GM12801 (cell line): ENCODE data around the gene RTRAF.

Source experiments
- CTCF ChIP-seq: IDR thresholded peaks from one replicate; pipeline ENCODE4 v1.5.1; 2011; ENCODE audit warnings: control low read depth; ENCODE audit not compliant: insufficient read length; ENCODE audit errors: extremely low read depth

The RTRAF gene

GRCh38 chr14:51993285-51993920, 4.1 kb downstream of the RTRAF start:
- no peak for TF ChIP-seq CTCF

- TF ChIP-seq CTCF: no peak
Observed at GRCh38 chr14:51996148-51996746, 6.9 kb downstream of the RTRAF start.

- no peak for TF ChIP-seq CTCF
Observed at GRCh38 chr14:51998348-51998747, 9.0 kb downstream of the RTRAF start.

GRCh38 chr14:51999084-51999483, 9.7 kb downstream of the RTRAF start:
- no peak for TF ChIP-seq CTCF

- TF ChIP-seq CTCF: no peak
Observed at GRCh38 chr14:52000019-52000582, 10.8 kb downstream of the RTRAF start.

- TF ChIP-seq CTCF: no peak
Observed at GRCh38 chr14:52000696-52001095, 11.3 kb downstream of the RTRAF start.

GRCh38 chr14:52002542-52002941, 13.2 kb downstream of the RTRAF start:
- TF ChIP-seq CTCF: no peak
